K562 (cell line): ENCODE results near the gene LAT. TPM values are rescaled to one million over a fixed set of nuclear protein-coding genes. Genes with fewer than 3 reads are reported as not detected.

ENCODE experiments used
- FOSL1 ChIP-seq: fragments of 200-800 bp; sonication (Bioruptor generic); conservative IDR thresholded peaks from 2 replicates; pipeline ENCODE4 v1.6.1; 2016; ENCODE audit warnings: missing genetic modification characterization, missing compliant biosample characterization
- MXD1 ChIP-seq: fragments of 250-450 bp; sonication (Bioruptor Pico); IDR thresholded peaks from 2 replicates; pipeline ENCODE4 v1.8.0; 2021; ENCODE audit warnings: borderline replicate concordance, mild to moderate bottlenecking, moderate library complexity; ENCODE audit not compliant: poor library complexity, severe bottlenecking
- NCOA4 ChIP-seq: fragments of 450-650 bp; IDR thresholded peaks from 2 replicates; pipeline ENCODE4 v1.6.1; 2018; ENCODE audit warnings: mild to moderate bottlenecking; ENCODE audit not compliant: partially characterized antibody
- NFATC3 ChIP-seq: fragments of 450-650 bp; IDR thresholded peaks from 2 replicates; pipeline ENCODE4 v1.6.1; 2017; ENCODE audit warnings: mild to moderate bottlenecking
- NFYB ChIP-seq: IDR thresholded peaks from 2 replicates; pipeline ENCODE4 v1.6.1; 2011; ENCODE audit warnings: mild to moderate bottlenecking, moderate library complexity; ENCODE audit not compliant: insufficient read length; ENCODE audit errors: extremely low read depth
- NR2F6 ChIP-seq: fragments of 450-650 bp; formaldehyde crosslinking; IDR thresholded peaks from 2 replicates; pipeline ENCODE4 v1.4.0; 2020; ENCODE audit warnings: mild to moderate bottlenecking
- PHF8 ChIP-seq: fragments of 200-600 bp; sonication (generic); IDR thresholded peaks from 2 replicates; pipeline ENCODE4 v1.6.1; 2012; ENCODE audit warnings: mixed run types, mild to moderate bottlenecking, inconsistent platforms, low read length, moderate library complexity, borderline replicate concordance
- TGIF2 ChIP-seq: sonication (generic); formaldehyde crosslinking; IDR thresholded peaks from 2 replicates; pipeline ENCODE4 v1.8.1; 2022; ENCODE audit warnings: mild to moderate bottlenecking, missing genetic modification reagents, moderate library complexity
- ZBTB11 ChIP-seq, 3 experiments: fragments of 200-800 bp in 1 of 3; fragments of 250-450 bp in 1 of 3; fragments of 450-650 bp in 1 of 3; sonication (Bioruptor Pico) in 1 of 3; sonication (Bioruptor generic) in 1 of 3; formaldehyde crosslinking in 1 of 3; IDR thresholded peaks; 2 replicates each; pipeline versions ENCODE4 v1.6.1 to v1.8.0; 2016 to 2022; ENCODE audit warnings: mild to moderate bottlenecking in 2 of 3, missing genetic modification characterization in 2 of 3, missing compliant biosample characterization in 1 of 3, moderate library complexity in 1 of 3
- ZNF551 ChIP-seq: fragments of 250-450 bp; sonication (Bioruptor Pico); IDR thresholded peaks from 2 replicates; pipeline ENCODE4 v1.5.0; 2021; ENCODE audit warnings: mild to moderate bottlenecking, moderate library complexity
- ZSCAN29 ChIP-seq: fragments of 450-650 bp; IDR thresholded peaks from 2 replicates; pipeline ENCODE4 v1.6.1; 2017
- polyA plus RNA-seq, 8 experiments: library from polyadenylated mRNA; depleted of rRNA in 4 of 8; stranded (reverse) in 5 of 8; unstranded in 3 of 8; fragments of >200 nt; fragmentation: Nextera tagmentation in 2 of 8; fragmentation: Illumina TruSeq in 1 of 8; extraction: Ambion mirVana in 2 of 8; extraction: Trizol in 1 of 8; gene quantifications; 2 replicates each; pipeline versions ENCODE4 v1.2.1 to v1.2.3, GENCODE V29; 2011 to 2014; ENCODE audit warnings: inconsistent platforms in 1 of 8, missing spikeins in 1 of 8
- total RNA-seq, 7 experiments: library from RNA; depleted of rRNA in 6 of 7; stranded (reverse); fragments of >200 nt in 6 of 7; fragmentation: Illumina TruSeq in 2 of 7; extraction: Trizol in 2 of 7; gene quantifications; 2 replicates each; pipeline versions ENCODE4 v1.2.1 to v1.2.3, GENCODE V29; 2011 to 2021; ENCODE audit warnings: low replicate concordance in 1 of 7
- TF ChIP-seq, protein P1 (sequence below): fragments of 250-450 bp; sonication (Bioruptor Pico); IDR thresholded peaks from 2 replicates; pipeline ENCODE4 v1.5.0; 2021; ENCODE audit warnings: mild to moderate bottlenecking, moderate library complexity
- TF ChIP-seq, protein P2 (sequence below): fragments of 450-650 bp; IDR thresholded peaks from 2 replicates; pipeline ENCODE4 v1.6.1; 2018; ENCODE audit not compliant: partially characterized antibody

The LAT gene
- total and polyA plus RNA-seq, 9 of the 15 experiments (the other 6 are each of a cell fraction or from before 2014, with no cell fraction given), result 0.40 to 4.2 (median 1.3) TPM

- TF ChIP-seq, protein P1, sequence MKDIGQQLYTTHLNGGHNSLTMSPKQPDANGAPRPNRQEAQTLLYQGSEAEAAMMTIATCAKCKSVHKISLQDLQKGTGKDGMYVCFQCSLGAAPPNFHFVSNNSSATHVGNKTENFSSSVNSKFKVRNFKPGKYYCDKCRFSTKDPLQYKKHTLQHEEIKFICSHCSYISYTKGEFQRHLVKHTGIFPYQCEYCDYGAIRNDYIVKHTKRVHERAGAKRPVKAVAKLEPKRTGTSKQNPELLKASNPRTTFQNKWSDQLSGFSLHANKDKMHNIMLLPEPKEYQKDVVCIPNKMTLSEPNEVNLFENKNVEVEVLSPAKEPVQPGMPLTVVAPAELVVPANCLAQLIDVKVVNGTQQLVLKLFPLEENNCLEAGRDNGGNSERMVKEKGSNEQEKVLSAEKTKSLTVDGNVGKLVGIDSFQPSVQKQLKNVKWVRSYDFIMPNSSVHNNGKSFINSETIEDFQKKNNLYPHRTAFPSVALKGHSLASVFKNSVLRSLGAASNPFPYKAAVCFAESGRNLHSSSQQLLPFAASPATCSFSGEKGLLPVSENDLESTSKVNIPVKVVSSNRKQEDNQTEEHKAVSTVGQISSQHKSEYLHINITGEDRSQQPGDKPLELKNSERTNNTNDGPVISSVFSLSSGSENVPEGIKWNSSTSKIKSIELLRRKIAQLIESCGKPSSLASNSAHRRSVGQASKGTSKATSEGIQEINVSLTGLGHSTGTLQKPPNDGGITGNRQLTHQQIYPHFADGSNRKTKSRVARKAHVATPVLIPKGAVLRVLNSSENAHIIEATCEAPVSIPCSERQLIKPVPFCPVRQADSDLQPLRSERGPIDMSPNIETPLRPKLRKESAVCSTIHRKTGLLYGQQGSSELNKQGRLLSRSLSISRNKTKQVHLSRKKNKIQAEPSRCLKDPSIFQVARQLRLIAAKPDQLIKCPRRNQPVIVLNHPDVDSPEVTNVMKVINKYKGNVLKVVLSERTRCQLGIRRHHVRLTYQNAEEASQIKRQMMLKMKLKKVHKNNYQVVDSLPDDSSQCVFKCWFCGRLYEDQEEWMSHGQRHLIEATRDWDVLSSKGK (CRISPR knock-in tag), result no peak
- TF ChIP-seq, protein P2, sequence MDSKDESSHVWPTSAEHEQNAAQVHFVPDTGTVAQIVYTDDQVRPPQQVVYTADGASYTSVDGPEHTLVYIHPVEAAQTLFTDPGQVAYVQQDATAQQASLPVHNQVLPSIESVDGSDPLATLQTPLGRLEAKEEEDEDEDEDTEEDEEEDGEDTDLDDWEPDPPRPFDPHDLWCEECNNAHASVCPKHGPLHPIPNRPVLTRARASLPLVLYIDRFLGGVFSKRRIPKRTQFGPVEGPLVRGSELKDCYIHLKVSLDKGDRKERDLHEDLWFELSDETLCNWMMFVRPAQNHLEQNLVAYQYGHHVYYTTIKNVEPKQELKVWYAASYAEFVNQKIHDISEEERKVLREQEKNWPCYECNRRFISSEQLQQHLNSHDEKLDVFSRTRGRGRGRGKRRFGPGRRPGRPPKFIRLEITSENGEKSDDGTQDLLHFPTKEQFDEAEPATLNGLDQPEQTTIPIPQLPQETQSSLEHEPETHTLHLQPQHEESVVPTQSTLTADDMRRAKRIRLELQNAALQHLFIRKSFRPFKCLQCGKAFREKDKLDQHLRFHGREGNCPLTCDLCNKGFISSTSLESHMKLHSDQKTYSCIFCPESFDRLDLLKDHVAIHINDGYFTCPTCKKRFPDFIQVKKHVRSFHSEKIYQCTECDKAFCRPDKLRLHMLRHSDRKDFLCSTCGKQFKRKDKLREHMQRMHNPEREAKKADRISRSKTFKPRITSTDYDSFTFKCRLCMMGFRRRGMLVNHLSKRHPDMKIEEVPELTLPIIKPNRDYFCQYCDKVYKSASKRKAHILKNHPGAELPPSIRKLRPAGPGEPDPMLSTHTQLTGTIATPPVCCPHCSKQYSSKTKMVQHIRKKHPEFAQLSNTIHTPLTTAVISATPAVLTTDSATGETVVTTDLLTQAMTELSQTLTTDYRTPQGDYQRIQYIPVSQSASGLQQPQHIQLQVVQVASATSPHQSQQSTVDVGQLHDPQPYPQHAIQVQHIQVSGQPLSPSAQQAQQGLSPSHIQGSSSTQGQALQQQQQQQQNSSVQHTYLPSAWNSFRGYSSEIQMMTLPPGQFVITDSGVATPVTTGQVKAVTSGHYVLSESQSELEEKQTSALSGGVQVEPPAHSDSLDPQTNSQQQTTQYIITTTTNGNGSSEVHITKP, result peak; percentile 96
- TF ChIP-seq TGIF2, result no peak
- TF ChIP-seq NCOA4, result no peak
- no peak; the same call in 1 of the 2 replicates for TF ChIP-seq PHF8
- no peak for TF ChIP-seq MXD1 (CRISPR knock-in tag)
- no peak for TF ChIP-seq ZBTB11 (CRISPR knock-in tag; IDR thresholded peaks at IDR 0.05)
- TF ChIP-seq FOSL1 (tag), result peak; percentile 96
- TF ChIP-seq NR2F6, result no peak
- no peak for TF ChIP-seq NFATC3
- no peak for TF ChIP-seq ZNF551 (CRISPR knock-in tag)
- no peak for TF ChIP-seq NFYB
- TF ChIP-seq ZSCAN29, result no peak
Measured at GRCh38 chr16:29029168-29029994, 44.5 kb downstream of the LAT start (continued).
